ENCODE data around the gene MMAA.
"Not testable (repeated sequence)": the region's sequence is repeated elsewhere in the genome, so short reads cannot be mapped to it uniquely, and the experiment has no call there.

Gene MMAA

GRCh38 chr4:145618932-145619638 is at the start of gene MMAA:
Gene MMAA, plus strand, starts transcription at chr4:145619385. Its CDS starts 19,755 bp downstream, at chr4:145639140.
- DNase-seq (ENCODE audit: low spot score): peak; percentile 99

- not testable (repeated sequence) for DNase-seq (ENCODE audit: low spot score)
Observed at GRCh38 chr4:145574546-145574945, 44.6 kb upstream of the MMAA start.

GRCh38 chr4:145580906-145581305 is 38.3 kb upstream of the MMAA start:
- no peak for DNase-seq (ENCODE audit: low spot score)

- no peak for DNase-seq (ENCODE audit: low spot score)
Observed at GRCh38 chr4:145583191-145584055, 35.8 kb upstream of the MMAA start.

- no peak for DNase-seq (ENCODE audit: low spot score)
Observed at GRCh38 chr4:145587088-145587754, 32.0 kb upstream of the MMAA start.

GRCh38 chr4:145589381-145589780 is 29.8 kb upstream of the MMAA start:
- not testable (repeated sequence) for DNase-seq (ENCODE audit: low spot score)

GRCh38 chr4:145589916-145590702 is 29.1 kb upstream of the MMAA start:
- DNase-seq (ENCODE audit: low spot score): no peak

GRCh38 chr4:145602129-145602760 is 16.9 kb upstream of the MMAA start:
- no peak for DNase-seq (ENCODE audit: low spot score)

- DNase-seq (ENCODE audit: low spot score): no peak
Observed at GRCh38 chr4:145605941-145606340, 13.2 kb upstream of the MMAA start.

- peak; percentile 58 for DNase-seq (ENCODE audit: low spot score)
Observed at GRCh38 chr4:145609481-145610427, 9.4 kb upstream of the MMAA start.

GRCh38 chr4:145613566-145614232 is 5.5 kb upstream of the MMAA start:
- no peak for DNase-seq (ENCODE audit: low spot score)

- peak; percentile 12 for DNase-seq (ENCODE audit: low spot score)
Observed at GRCh38 chr4:145614233-145614610, 5.0 kb upstream of the MMAA start.

- peak; percentile 28 for DNase-seq (ENCODE audit: low spot score)
Observed at GRCh38 chr4:145618210-145618931, 814 bp upstream of the MMAA start.

GRCh38 chr4:145619639-145619996 is 433 bp downstream of the MMAA start:
- DNase-seq (ENCODE audit: low spot score): peak; percentile 38

- not testable (repeated sequence) for DNase-seq (ENCODE audit: low spot score)
Observed at GRCh38 chr4:145622067-145622466, 2.9 kb downstream of the MMAA start.

GRCh38 chr4:145623831-145624230 is 4.6 kb downstream of the MMAA start:
- DNase-seq (ENCODE audit: low spot score): peak; percentile 9

- DNase-seq (ENCODE audit: low spot score): no peak
Observed at GRCh38 chr4:145625677-145626622, 6.8 kb downstream of the MMAA start.

- DNase-seq (ENCODE audit: low spot score): no peak
Observed at GRCh38 chr4:145626623-145626982, 7.4 kb downstream of the MMAA start.

Measured in AG20443 (cell line).